Fibroblast of lung (primary cell): Measurements from ENCODE around the gene XRRA1. TPM values are rescaled to one million over a fixed set of nuclear protein-coding genes. Genes with fewer than 3 reads are reported as not detected.
"Not testable (repeated sequence)": the region's sequence is repeated elsewhere in the genome, so short reads cannot be mapped to it uniquely, and the experiment has no call there.

Source experiments
- DNase-seq, 2 donors: peaks; one replicate each; pipeline versions ENCODE4 v3.0.0 to v3.0.0-alpha.2; 2010; ENCODE audit warnings: low read depth in 2 of 2
- H2AFZ ChIP-seq: 2 replicates; pipeline ENCODE4 v1.5.1; 2012; ENCODE audit warnings: low read length, control low read depth, inconsistent platforms
- H3K27ac ChIP-seq: 2 replicates; pipeline ENCODE4 v1.5.1; 2011; ENCODE audit warnings: low read length, control low read depth; ENCODE audit not compliant: insufficient read depth
- H3K27me3 ChIP-seq: 2 replicates; pipeline ENCODE4 v1.5.1; 2011; ENCODE audit warnings: mild to moderate bottlenecking, low read length; ENCODE audit not compliant: control insufficient read depth, insufficient read depth
- H3K36me3 ChIP-seq: 2 replicates; pipeline ENCODE4 v1.5.1; 2011; ENCODE audit warnings: low read length; ENCODE audit not compliant: control insufficient read depth, insufficient read depth
- H3K4me1 ChIP-seq: 2 replicates; pipeline ENCODE4 v1.5.1; 2011; ENCODE audit warnings: low read length; ENCODE audit not compliant: control insufficient read depth, insufficient read depth; ENCODE audit errors: extremely low read depth
- H3K4me2 ChIP-seq: 2 replicates; pipeline ENCODE4 v1.5.1; 2011; ENCODE audit warnings: low read length, control low read depth; ENCODE audit not compliant: insufficient read depth; ENCODE audit errors: extremely low read depth
- H3K4me3 ChIP-seq, 4 experiments: fragments of 200-600 bp in 1 of 4; sonication (generic) in 1 of 4; replicated peaks in 1 of 4; 2 replicates each; pipeline ENCODE4 v1.5.1; 2011 to 2016; ENCODE audit warnings: low read length in 4 of 4, low read depth in 3 of 4, mild to moderate bottlenecking in 3 of 4, control low read depth in 2 of 4, inconsistent platforms in 1 of 4, mixed read lengths in 1 of 4; ENCODE audit not compliant: insufficient read depth in 1 of 4; ENCODE audit errors: control extremely low read depth in 1 of 4
- H3K79me2 ChIP-seq: 2 replicates; pipeline ENCODE4 v1.5.1; 2012; ENCODE audit warnings: mild to moderate bottlenecking, low read length, inconsistent platforms; ENCODE audit not compliant: control insufficient read depth, insufficient read depth
- H3K9ac ChIP-seq: 2 replicates; pipeline ENCODE4 v1.5.1; 2011; ENCODE audit warnings: mild to moderate bottlenecking, low read length, control low read depth; ENCODE audit not compliant: insufficient read depth
- H3K9me3 ChIP-seq: 2 replicates; pipeline ENCODE4 v1.5.1; 2012; ENCODE audit warnings: low read depth, low read length; ENCODE audit not compliant: control insufficient read depth, insufficient read depth
- H4K20me1 ChIP-seq: 2 replicates; pipeline ENCODE4 v1.5.1; 2011; ENCODE audit warnings: low read length; ENCODE audit not compliant: control insufficient read depth, insufficient read depth; ENCODE audit errors: extremely low read depth
- EZH2 ChIP-seq: IDR thresholded peaks from 2 replicates; pipeline ENCODE4 v1.5.1; 2012; ENCODE audit warnings: low read length, control low read depth, mild to moderate bottlenecking; ENCODE audit errors: missing control alignments
- polyA plus RNA-seq, 2 donors: library from polyadenylated mRNA; depleted of rRNA in 1 of 2; stranded (reverse) in 1 of 2; unstranded in 1 of 2; fragments of >200 nt; gene quantifications; 2 replicates each; pipeline ENCODE4 v1.2.1, GENCODE V29; 2011 to 2012; ENCODE audit warnings: missing spikeins in 1 of 2
- total RNA-seq: library from RNA; depleted of rRNA; stranded (reverse); fragments of >200 nt; gene quantifications from 2 replicates; pipeline ENCODE4 v1.2.1, GENCODE V29; 2014
- TF ChIP-seq, protein P1 (sequence below), 2 donors: IDR thresholded peaks in 1 of 2; conservative IDR thresholded peaks in 1 of 2; 1 replicate in 1 of 2; 2 replicates in 1 of 2; pipeline ENCODE4 v1.5.1; 2011 to 2012; ENCODE audit warnings: low read length in 2 of 2, control low read depth in 1 of 2, inconsistent platforms in 1 of 2, low read depth in 1 of 2, mild to moderate bottlenecking in 1 of 2

XRRA1 gene
- total and polyA plus RNA-seq, 2 donors (not counting 1 experiment from before 2014, with no cell fraction given): 5.0 to 8.6 TPM

DNA sequence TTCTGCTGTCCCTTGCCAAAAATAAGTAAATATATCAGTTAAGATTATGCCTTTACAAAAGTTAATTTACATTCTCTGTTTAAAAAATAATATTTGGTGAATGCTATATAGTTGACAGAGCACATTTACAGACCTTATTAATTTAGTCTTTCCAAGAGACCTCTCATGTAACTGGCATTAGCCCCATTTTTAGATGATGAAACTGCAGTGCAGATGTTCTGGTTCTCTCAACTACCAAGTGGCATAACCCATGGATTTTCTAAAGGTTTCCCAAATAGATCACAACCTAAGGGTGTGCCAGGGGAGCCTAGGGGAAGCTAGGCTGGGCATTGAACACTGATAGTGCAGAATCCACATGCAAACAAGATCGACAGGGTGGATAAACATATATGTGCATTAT lies 111.7 kb downstream of the XRRA1 start:
- H3K36me3 ChIP-seq: peaks cover 7% of the 10 kb centered on the region
- no peak overlapping the region for H3K27ac ChIP-seq
- H2AFZ ChIP-seq: no peak overlapping the region
- H3K9ac ChIP-seq: no peak overlapping the region
- H3K79me2 ChIP-seq: no peaks in the 10 kb centered on the region
- no peaks in the 10 kb centered on the region for H3K4me1 ChIP-seq
- H3K4me3 ChIP-seq: no peak overlapping the region
- no peaks in the 10 kb centered on the region for H3K27me3 ChIP-seq
- no peak overlapping the region for H3K4me2 ChIP-seq
- no peaks in the 10 kb centered on the region for H4K20me1 ChIP-seq
- TF ChIP-seq, protein P1, sequence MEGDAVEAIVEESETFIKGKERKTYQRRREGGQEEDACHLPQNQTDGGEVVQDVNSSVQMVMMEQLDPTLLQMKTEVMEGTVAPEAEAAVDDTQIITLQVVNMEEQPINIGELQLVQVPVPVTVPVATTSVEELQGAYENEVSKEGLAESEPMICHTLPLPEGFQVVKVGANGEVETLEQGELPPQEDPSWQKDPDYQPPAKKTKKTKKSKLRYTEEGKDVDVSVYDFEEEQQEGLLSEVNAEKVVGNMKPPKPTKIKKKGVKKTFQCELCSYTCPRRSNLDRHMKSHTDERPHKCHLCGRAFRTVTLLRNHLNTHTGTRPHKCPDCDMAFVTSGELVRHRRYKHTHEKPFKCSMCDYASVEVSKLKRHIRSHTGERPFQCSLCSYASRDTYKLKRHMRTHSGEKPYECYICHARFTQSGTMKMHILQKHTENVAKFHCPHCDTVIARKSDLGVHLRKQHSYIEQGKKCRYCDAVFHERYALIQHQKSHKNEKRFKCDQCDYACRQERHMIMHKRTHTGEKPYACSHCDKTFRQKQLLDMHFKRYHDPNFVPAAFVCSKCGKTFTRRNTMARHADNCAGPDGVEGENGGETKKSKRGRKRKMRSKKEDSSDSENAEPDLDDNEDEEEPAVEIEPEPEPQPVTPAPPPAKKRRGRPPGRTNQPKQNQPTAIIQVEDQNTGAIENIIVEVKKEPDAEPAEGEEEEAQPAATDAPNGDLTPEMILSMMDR (conservative IDR thresholded peaks at IDR 0.05 in 1 of 2, IDR thresholded peaks at IDR 0.05 in 1 of 2; ENCODE audit: low read depth in 1 of 2, low read length in 2 of 2): no peak
- TF ChIP-seq EZH2: no peak
- H3K9me3 ChIP-seq: no peaks in the 10 kb centered on the region
- no peak for DNase-seq

DNA sequence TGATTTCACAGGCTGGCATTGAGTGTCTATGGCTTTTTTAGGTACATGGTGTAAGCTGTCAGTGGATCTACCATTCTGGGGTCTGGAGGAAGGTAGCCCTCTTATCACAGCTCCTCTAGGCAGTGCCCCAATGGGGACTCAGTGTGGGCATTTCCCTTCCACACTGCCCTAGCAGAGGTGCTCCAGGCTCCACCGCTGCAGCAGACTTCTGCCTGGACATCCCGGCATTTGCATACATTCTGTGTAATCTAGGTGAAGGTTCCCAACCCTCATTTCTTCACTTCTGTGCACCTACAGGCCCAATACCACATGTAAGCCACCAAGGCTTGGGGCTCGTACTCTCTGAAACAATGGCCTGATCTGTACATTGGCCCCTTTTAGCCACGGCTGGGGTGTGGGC lies 122.0 kb downstream of the XRRA1 start:
- Histone ChIP-seq H3K4me3 (no peak overlapping the region), H3K9ac (no peak overlapping the region), H3K9me3 (no peaks in the 10 kb centered on the region), H3K27ac (no peak overlapping the region), H3K4me1 (peaks cover 1% of the 10 kb centered on the region), H3K36me3 (peaks cover 2% of the 10 kb centered on the region), H2AFZ (no peak overlapping the region), H4K20me1 (no peaks in the 10 kb centered on the region), H3K79me2 (peaks cover under 1% of the 10 kb centered on the region), H3K4me2 (no peak overlapping the region), H3K27me3 (no peaks in the 10 kb centered on the region)
- DNase-seq: no peak
- TF ChIP-seq EZH2: no peak
- TF ChIP-seq, protein P1 (conservative IDR thresholded peaks at IDR 0.05 in 1 of 2, IDR thresholded peaks at IDR 0.05 in 1 of 2; ENCODE audit: low read depth in 1 of 2, low read length in 2 of 2): no peak

DNA sequence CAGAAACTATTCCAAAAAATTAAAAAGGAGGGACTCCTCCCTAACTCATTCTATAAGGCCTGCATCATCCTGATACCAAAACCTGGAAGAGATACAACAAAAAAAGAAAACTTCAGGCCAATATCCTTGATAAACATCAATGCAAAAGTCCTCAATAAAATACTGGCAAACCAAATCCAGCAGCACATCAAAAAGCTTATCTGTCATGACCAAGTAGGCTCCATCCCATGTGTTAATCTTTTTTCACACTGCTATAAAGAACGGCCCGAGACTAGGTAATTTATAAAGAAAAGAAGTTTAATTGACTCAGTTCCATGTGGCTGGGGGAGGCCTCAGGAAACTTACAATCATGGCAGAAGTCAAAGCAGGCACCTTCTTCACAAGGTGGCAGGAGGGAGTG lies 123.3 kb downstream of the XRRA1 start:
- H3K79me2 ChIP-seq, H3K4me1 ChIP-seq, H3K9ac ChIP-seq, H3K4me3 ChIP-seq, H3K4me2 ChIP-seq, H4K20me1 ChIP-seq, H3K9me3 ChIP-seq, H3K36me3 ChIP-seq, H2AFZ ChIP-seq, DNase-seq, H3K27ac ChIP-seq, H3K27me3 ChIP-seq: not testable (repeated sequence)
